GM18505 (cell line): ENCODE data around the gene RASGRF2.

ENCODE experiments used
- ATAC-seq: cut with Tn5 transposase; IDR thresholded peaks from one replicate; pipeline ENCODE4 v1.9.1; 2021; ENCODE audit not compliant: unreplicated experiment
- POLR2A ChIP-seq: IDR thresholded peaks from 4 replicates; pipeline ENCODE4 v1.6.1; 2011; ENCODE audit warnings: borderline replicate concordance; ENCODE audit not compliant: insufficient read depth, insufficient read length; ENCODE audit errors: extremely low read depth

RASGRF2 gene

GRCh38 chr5:80930940-80931339 is 29.2 kb upstream of the RASGRF2 start:
- no peak for TF ChIP-seq POLR2A
- no peak for ATAC-seq

GRCh38 chr5:80931411-80931810 is 28.8 kb upstream of the RASGRF2 start:
- TF ChIP-seq POLR2A, result no peak

GRCh38 chr5:80933036-80933435 is 27.1 kb upstream of the RASGRF2 start:
- ATAC-seq, result no peak
- TF ChIP-seq POLR2A, result no peak

More at GRCh38 chr5:80931411-80931810, 28.8 kb upstream of the RASGRF2 start:
- ATAC-seq, result no peak

- ATAC-seq, result no peak
- TF ChIP-seq POLR2A, result no peak
These were observed 25.4 kb upstream of the RASGRF2 start for GRCh38 chr5:80934751-80935150.

- no peak for TF ChIP-seq POLR2A
- no peak for ATAC-seq
These were observed 24.3 kb upstream of the RASGRF2 start for GRCh38 chr5:80935811-80936385.

- no peak for ATAC-seq
- TF ChIP-seq POLR2A, result no peak
These were observed 23.3 kb upstream of the RASGRF2 start for GRCh38 chr5:80936881-80937280.

- ATAC-seq, result no peak
These were observed 22.4 kb upstream of the RASGRF2 start for GRCh38 chr5:80937584-80938356.

GRCh38 chr5:80941496-80941895 is 18.7 kb upstream of the RASGRF2 start:
- ATAC-seq, result no peak
- TF ChIP-seq POLR2A, result no peak

More at GRCh38 chr5:80937584-80938356, 22.4 kb upstream of the RASGRF2 start:
- TF ChIP-seq POLR2A, result no peak

- ATAC-seq, result no peak
- TF ChIP-seq POLR2A, result no peak
These were observed 8.8 kb upstream of the RASGRF2 start for GRCh38 chr5:80951366-80951765.

GRCh38 chr5:80953587-80953986 is 6.6 kb upstream of the RASGRF2 start:
- no peak for ATAC-seq
- TF ChIP-seq POLR2A, result no peak

- no peak for ATAC-seq
- TF ChIP-seq POLR2A, result no peak
These were observed 5.0 kb upstream of the RASGRF2 start for GRCh38 chr5:80955082-80955590.

GRCh38 chr5:80956272-80956671 is 3.9 kb upstream of the RASGRF2 start:
- TF ChIP-seq POLR2A, result no peak
- ATAC-seq, result no peak

- no peak for ATAC-seq
- TF ChIP-seq POLR2A, result no peak
These were observed 3.0 kb upstream of the RASGRF2 start for GRCh38 chr5:80957031-80957761.
